DND-41 (cell line): ENCODE results near the gene ECE2.
A peak's percentile ranks its signal among the peaks of the same experiment; 100 is the strongest.
"Not testable (repeated sequence)": the region's sequence is repeated elsewhere in the genome, so short reads cannot be mapped to it uniquely, and the experiment has no call there.

Experiments
- ATAC-seq: fragments of 200-7000 bp; cut with Tn5 transposase; 3 replicates; pipeline ENCODE4 v1.9.1; 2021; ENCODE audit warnings: low read depth; ENCODE audit not compliant: insufficient read depth
- DNase-seq: peaks from one replicate; pipeline ENCODE4 v3.0.0-alpha.2; 2020
- H2AFZ ChIP-seq: 2 replicates; pipeline ENCODE4 v1.6.0; 2012; ENCODE audit warnings: low read depth, low read length
- H3K27ac ChIP-seq: 2 replicates; pipeline ENCODE4 v1.5.1; 2012; ENCODE audit warnings: low read length, inconsistent platforms
- H3K27me3 ChIP-seq: fragments of 200-600 bp; sonication (generic); 2 replicates; pipeline ENCODE4 v1.6.0; 2012; ENCODE audit warnings: low read length, mild to moderate bottlenecking, inconsistent platforms; ENCODE audit not compliant: insufficient read depth, poor library complexity
- H3K36me3 ChIP-seq: 2 replicates; pipeline ENCODE4 v1.5.1; 2012; ENCODE audit warnings: low read length, inconsistent platforms; ENCODE audit not compliant: insufficient read depth
- H3K4me1 ChIP-seq: 2 replicates; pipeline ENCODE4 v1.5.1; 2012; ENCODE audit warnings: mild to moderate bottlenecking, low read length; ENCODE audit not compliant: insufficient read depth
- H3K4me2 ChIP-seq: 2 replicates; pipeline ENCODE4 v1.6.0; 2012; ENCODE audit warnings: mild to moderate bottlenecking, moderate library complexity, low read length, inconsistent platforms; ENCODE audit not compliant: insufficient read depth
- H3K4me3 ChIP-seq, 2 experiments: fragments of 200-600 bp in 1 of 2; shearing (Covaris generic) in 1 of 2; 2 replicates each; pipeline ENCODE4 v1.5.1; 2012 to 2016; ENCODE audit warnings: inconsistent platforms in 2 of 2, low read length in 2 of 2, mild to moderate bottlenecking in 2 of 2, low read depth in 1 of 2, moderate library complexity in 1 of 2
- H3K79me2 ChIP-seq: 2 replicates; pipeline ENCODE4 v1.6.0; 2012; ENCODE audit warnings: low read length, inconsistent platforms; ENCODE audit not compliant: insufficient read depth
- H3K9ac ChIP-seq: 2 replicates; pipeline ENCODE4 v1.6.0; 2012; ENCODE audit warnings: low read depth, mild to moderate bottlenecking, inconsistent platforms, low read length, moderate library complexity
- H3K9me3 ChIP-seq: 2 replicates; pipeline ENCODE4 v1.5.1; 2012; ENCODE audit warnings: low read length, moderate library complexity, mild to moderate bottlenecking, inconsistent platforms; ENCODE audit not compliant: insufficient read depth, severe bottlenecking
- H4K20me1 ChIP-seq: 2 replicates; pipeline ENCODE4 v1.6.0; 2012; ENCODE audit warnings: low read length; ENCODE audit not compliant: insufficient read depth
- EZH2 ChIP-seq: IDR thresholded peaks from 3 replicates; pipeline ENCODE4 v1.6.1; 2012; ENCODE audit warnings: borderline replicate concordance, low read depth, mild to moderate bottlenecking, moderate library complexity, low read length, inconsistent platforms; ENCODE audit not compliant: severe bottlenecking
- TF ChIP-seq, protein P1 (sequence below): IDR thresholded peaks from 2 replicates; pipeline ENCODE4 v1.5.1; 2012; ENCODE audit warnings: borderline replicate concordance, low read length, moderate library complexity, mild to moderate bottlenecking; ENCODE audit not compliant: poor library complexity, severe bottlenecking; ENCODE audit errors: extremely low read depth

The ECE2 gene

GRCh38 chr3:184262764-184263179 lies 13.1 kb upstream of the ECE2 start:
- H3K27ac ChIP-seq: no peak overlapping the region
- H3K9ac ChIP-seq: no peak overlapping the region
- no peak overlapping the region for H2AFZ ChIP-seq
- TF ChIP-seq, protein P1, sequence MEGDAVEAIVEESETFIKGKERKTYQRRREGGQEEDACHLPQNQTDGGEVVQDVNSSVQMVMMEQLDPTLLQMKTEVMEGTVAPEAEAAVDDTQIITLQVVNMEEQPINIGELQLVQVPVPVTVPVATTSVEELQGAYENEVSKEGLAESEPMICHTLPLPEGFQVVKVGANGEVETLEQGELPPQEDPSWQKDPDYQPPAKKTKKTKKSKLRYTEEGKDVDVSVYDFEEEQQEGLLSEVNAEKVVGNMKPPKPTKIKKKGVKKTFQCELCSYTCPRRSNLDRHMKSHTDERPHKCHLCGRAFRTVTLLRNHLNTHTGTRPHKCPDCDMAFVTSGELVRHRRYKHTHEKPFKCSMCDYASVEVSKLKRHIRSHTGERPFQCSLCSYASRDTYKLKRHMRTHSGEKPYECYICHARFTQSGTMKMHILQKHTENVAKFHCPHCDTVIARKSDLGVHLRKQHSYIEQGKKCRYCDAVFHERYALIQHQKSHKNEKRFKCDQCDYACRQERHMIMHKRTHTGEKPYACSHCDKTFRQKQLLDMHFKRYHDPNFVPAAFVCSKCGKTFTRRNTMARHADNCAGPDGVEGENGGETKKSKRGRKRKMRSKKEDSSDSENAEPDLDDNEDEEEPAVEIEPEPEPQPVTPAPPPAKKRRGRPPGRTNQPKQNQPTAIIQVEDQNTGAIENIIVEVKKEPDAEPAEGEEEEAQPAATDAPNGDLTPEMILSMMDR: no peak
- no peak for TF ChIP-seq EZH2
- no peaks in the 10 kb centered on the region for H3K27me3 ChIP-seq
- H3K9me3 ChIP-seq: no peaks in the 10 kb centered on the region
- peak overlapping the region; percentile 78 for H3K4me2 ChIP-seq
- DNase-seq (no peak), ATAC-seq (no peak)
- H3K4me1 ChIP-seq: peaks cover 18% of the 10 kb centered on the region
- no peaks in the 10 kb centered on the region for H3K36me3 ChIP-seq
- H3K79me2 ChIP-seq: no peaks in the 10 kb centered on the region
- H4K20me1 ChIP-seq: no peaks in the 10 kb centered on the region
- 0 out of 4 replicates have a peak overlapping the region, but pooled peaks of 1 of the 2 experiments have one; percentile 18 for H3K4me3 ChIP-seq

GRCh38 chr3:184267249-184267648 lies 8.6 kb upstream of the ECE2 start:
- H3K9ac ChIP-seq, H3K27me3 ChIP-seq, H3K4me3 ChIP-seq, DNase-seq, H3K36me3 ChIP-seq, H3K9me3 ChIP-seq, H2AFZ ChIP-seq, H3K4me2 ChIP-seq, H4K20me1 ChIP-seq, ATAC-seq, H3K27ac ChIP-seq, H3K79me2 ChIP-seq, H3K4me1 ChIP-seq: not testable (repeated sequence)

GRCh38 chr3:184272269-184272668 lies 3.6 kb upstream of the ECE2 start:
- no peak overlapping the region for H3K4me2 ChIP-seq
- no peaks in the 10 kb centered on the region for H3K36me3 ChIP-seq
- H3K27ac ChIP-seq: no peak overlapping the region
- H3K79me2 ChIP-seq: no peaks in the 10 kb centered on the region
- DNase-seq (no peak), ATAC-seq (no peak)
- no peak overlapping the region for H3K4me3 ChIP-seq
- no peaks in the 10 kb centered on the region for H3K4me1 ChIP-seq
- no peaks in the 10 kb centered on the region for H4K20me1 ChIP-seq
- TF ChIP-seq EZH2: no peak
- TF ChIP-seq, protein P1: no peak
- no peaks in the 10 kb centered on the region for H3K27me3 ChIP-seq
- H3K9ac ChIP-seq: no peak overlapping the region
- no peaks in the 10 kb centered on the region for H3K9me3 ChIP-seq
- no peak overlapping the region for H2AFZ ChIP-seq

DNA sequence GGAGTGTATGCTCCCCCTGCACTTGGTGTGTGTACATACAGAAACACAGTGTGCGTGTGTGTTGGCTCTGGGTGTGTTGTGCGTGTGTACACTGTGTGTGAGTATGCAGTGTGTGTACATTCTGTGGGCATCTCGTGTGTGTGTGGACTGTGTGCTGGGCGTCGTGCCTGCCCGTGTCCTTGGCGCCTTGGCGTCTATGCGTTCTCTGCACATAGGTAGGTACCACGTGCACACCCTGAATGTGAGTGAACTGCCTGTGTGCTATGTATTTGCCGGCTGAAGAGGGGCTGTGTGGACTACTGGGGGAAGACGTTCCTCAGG lies 481 bp upstream of the ECE2 start:
- no peak overlapping the region for H3K4me2 ChIP-seq
- TF ChIP-seq, protein P1: no peak
- TF ChIP-seq EZH2: no peak

More for the DNA sequence above, 481 bp upstream of the ECE2 start:
- Histone ChIP-seq H3K36me3 (no peaks in the 10 kb centered on the region), H3K4me3 (no peak overlapping the region), H3K27me3 (no peaks in the 10 kb centered on the region), H3K79me2 (no peaks in the 10 kb centered on the region), H3K9ac (no peak overlapping the region), H3K9me3 (no peaks in the 10 kb centered on the region), H4K20me1 (no peaks in the 10 kb centered on the region), H2AFZ (no peak overlapping the region), H3K27ac (no peak overlapping the region), H3K4me1 (no peaks in the 10 kb centered on the region)
- no peak for ATAC-seq
- no peak for DNase-seq
